HL-60/S4 (cell line): Measurements from ENCODE around the gene TYW1.
"Not testable (repeated sequence)": the region's sequence is repeated elsewhere in the genome, so short reads cannot be mapped to it uniquely, and the experiment has no call there.

ENCODE experiments used
- in situ Hi-C: fragments of 300-500 bp; cut with MboI; formaldehyde crosslinking; loops from 2 replicates; pipeline ENCODE4 v1.14.3; 2022; ENCODE audit warnings: low sequenced_read_pairs

TYW1 gene

GRCh38 chr7:67045496-67045995 lies 48.9 kb downstream of the TYW1 start:
- in situ Hi-C loops = no loop called here

DNA sequence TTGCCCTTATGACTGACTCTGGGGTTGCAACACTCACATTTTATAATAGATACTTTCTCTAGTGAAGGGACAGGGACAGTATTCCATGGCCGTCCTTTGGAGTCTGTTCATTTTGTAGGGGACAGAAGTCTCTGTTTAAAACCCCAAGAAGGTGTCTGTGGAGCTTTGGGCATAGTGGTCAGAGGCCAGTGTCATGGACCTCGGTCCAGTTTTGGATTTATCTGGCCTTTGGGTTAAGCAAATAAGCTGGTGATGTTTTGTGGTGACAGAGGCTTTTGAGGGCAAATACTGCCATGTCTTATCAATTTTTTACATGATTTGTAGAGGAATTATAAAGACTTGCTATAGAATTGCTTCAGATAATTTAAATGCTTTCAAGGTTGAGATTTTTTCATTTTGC lies 50.2 kb downstream of the TYW1 start:
- in situ Hi-C loops = not testable (repeated sequence)

DNA sequence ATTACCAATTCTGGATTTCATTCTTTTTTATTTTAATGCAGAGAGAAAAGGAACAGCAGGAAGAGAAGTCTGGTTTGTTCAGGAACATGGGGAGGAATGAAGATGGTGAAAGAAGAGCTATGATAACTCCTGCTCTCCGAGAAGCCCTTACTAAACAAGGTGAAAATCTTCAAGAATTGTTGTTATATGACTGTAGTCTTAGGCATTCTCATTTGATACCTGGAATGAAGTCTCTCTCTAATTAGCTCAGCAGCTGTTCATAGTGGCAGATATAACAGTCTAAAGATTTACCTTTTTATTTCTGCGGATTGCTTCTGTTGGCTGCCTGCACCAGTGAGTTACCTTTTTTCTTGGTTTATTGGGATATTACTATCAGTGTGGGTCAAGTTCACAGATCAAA lies 53.3 kb downstream of the TYW1 start:
- in situ Hi-C loops = not testable (repeated sequence)

DNA sequence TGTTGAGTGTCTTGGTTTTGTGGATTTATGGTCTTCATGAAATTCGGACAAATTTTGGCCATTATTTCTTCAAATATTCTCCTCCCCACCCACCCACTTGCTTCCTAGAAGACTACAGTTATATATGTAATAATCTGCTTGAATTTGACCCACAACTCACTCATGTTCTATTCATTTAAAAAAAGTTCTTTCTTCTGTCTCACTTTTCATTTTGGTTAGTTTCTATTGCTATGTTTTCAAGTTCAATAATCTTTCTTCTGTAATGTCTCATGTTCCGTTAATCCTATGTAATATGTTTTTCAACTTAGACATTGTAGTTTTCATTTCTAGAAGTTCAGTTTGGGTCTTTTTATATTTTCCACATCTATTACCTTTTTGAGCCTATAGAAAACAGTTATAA lies 55.5 kb downstream of the TYW1 start:
- in situ Hi-C loops = not testable (repeated sequence)

DNA sequence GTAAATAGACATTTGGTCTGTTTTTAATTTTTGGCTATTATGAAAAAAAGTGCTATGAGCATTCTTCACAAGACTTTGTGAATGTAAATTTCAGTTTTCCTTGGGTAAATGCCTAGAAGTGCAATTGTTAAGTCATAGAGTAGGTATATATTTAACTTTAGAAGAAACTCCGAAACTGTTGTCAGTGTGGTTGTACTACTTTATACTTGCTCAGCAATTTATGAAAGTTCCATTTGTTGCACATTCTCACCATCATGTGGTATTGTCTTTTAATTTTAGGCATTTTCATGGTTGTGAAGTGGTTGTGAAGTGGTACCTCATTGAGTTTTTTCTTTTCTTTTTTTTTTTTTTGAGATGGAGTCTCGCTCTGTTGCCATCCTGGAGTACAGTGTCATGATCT lies 60.0 kb downstream of the TYW1 start:
- in situ Hi-C loops = no loop called here

DNA sequence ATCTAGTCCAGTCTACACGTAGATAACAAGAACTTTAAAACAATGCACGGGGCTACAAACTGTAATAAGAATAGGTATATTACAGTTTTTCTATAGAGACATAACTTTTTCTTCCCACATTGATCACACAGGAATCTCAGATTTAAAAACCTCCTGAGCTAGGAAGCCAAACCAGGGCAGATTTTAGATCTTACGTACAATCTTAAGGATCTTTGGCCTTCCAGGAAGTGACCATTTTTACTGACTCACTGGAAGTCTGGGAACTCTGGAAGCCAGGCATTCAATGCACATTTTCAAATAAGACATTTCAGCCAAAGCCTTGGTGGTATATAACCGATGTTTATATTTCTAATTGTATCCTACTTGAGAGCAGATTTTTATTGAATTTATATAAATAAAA lies 64.7 kb downstream of the TYW1 start:
- in situ Hi-C loops = not testable (repeated sequence)

- in situ Hi-C loops = not testable (repeated sequence)
These were observed 66.2 kb downstream of the TYW1 start for GRCh38 chr7:67062802-67063201.

- in situ Hi-C loops = not testable (repeated sequence)
These were observed 70.5 kb downstream of the TYW1 start for GRCh38 chr7:67066950-67067622.

GRCh38 chr7:67076120-67076519 lies 79.5 kb downstream of the TYW1 start:
- in situ Hi-C loops = not testable (repeated sequence)

DNA sequence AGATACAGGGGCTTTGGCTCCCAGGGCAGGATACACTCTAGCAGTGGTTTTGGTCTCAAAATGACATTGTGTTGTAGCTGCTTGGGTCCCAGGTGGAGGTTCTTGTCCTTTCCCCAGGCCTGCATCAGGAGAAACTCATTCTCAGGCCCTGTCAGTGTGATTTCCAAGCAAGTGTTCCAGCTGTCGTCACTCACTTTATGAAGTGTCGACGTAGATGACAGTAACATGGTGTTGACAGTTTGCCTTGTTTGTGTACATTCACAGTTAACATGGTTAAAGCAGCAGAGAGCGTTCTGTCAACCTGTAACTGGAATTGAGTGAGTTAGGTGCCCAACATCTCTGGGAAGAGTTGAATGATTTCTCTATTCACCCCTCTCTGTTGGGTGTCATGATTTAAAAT lies 86.2 kb downstream of the TYW1 start:
- in situ Hi-C loops = not testable (repeated sequence)

GRCh38 chr7:67089261-67089660 lies 92.6 kb downstream of the TYW1 start:
- in situ Hi-C loops = not testable (repeated sequence)

DNA sequence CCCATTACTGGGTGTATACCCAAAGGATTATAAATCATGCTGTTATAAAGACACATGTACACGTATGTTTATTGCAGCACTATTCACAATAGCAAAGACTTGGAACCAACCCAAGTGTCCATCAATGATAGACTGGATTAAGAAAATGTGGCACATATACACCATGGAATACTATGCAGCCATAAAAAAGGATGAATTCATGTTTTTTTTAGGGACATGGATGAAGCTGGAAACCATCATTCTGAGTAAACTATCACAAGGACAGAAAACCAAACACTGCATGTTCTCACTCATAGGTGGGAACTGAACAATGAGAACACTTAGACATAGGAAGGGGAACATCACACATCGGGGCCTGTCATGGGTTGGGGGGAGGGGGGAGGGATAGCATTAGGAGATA lies 94.4 kb downstream of the TYW1 start:
- in situ Hi-C loops = not testable (repeated sequence)

DNA sequence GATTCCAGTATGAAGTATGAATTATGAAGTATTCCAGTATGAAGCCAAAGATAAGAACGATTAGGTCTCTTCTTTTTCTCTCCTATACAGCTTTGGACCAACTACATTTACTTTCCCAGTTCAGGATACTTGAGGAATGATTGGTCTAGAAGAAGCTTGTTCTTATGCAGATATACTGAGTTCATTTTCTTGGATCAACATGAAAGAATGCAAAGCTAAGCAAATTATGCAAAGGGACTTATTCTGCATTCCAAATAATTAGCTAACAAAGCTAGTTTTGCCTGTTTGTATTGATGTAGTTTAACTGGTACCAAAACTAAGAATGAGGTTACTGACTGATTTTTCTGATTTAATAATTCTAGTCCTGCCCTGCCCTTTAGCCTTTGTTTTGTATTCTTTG lies 101.4 kb downstream of the TYW1 start:
- in situ Hi-C loops = not testable (repeated sequence)

- in situ Hi-C loops = not testable (repeated sequence)
These were observed 102.8 kb downstream of the TYW1 start for GRCh38 chr7:67099406-67099805.

- in situ Hi-C loops = not testable (repeated sequence)
These were observed 103.4 kb downstream of the TYW1 start for GRCh38 chr7:67100038-67100437.

GRCh38 chr7:67100956-67101361 lies 104.3 kb downstream of the TYW1 start:
- in situ Hi-C loops = no loop called here

DNA sequence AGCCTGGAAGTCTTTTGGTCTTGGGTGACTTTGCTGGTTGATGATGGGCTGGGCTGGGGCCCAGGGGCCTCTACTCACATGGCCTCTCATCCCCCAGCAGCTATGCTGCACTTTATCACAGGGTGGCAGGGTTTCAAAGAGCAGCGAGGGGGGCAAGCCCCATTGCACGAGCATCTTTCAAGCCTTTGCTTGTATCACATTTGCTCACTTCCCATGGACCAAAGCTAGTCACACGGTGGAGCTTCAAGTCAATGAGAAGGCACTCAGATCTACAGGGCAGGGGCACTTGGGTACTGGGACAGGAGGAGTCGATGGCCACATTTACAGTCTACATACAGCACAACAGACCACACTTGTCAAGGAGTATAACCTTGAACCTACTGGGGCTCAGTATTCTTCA lies 108.3 kb downstream of the TYW1 start:
- in situ Hi-C loops = not testable (repeated sequence)

DNA sequence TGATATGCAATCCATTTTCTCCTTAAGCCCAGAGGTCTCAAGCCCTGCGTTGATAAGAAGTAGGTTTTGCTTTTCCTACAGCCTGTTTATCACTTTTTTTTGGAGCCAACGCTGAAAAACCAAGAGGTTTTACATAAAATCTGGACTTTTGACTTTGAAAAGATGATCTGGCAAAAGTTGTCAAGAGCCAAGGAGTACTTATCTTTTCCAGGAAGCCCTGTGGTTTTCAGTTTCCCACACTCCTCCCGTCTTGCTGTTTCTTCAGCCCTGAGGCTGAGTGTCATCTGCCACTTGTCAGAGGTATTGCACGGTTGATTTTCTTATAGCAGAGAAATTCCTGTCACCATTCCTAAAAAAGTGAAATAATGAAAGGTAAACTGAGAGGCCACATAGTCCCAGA lies 108.7 kb downstream of the TYW1 start:
- in situ Hi-C loops = no loop called here

GRCh38 chr7:67106255-67106654 lies 109.6 kb downstream of the TYW1 start:
- in situ Hi-C loops = not testable (repeated sequence)

DNA sequence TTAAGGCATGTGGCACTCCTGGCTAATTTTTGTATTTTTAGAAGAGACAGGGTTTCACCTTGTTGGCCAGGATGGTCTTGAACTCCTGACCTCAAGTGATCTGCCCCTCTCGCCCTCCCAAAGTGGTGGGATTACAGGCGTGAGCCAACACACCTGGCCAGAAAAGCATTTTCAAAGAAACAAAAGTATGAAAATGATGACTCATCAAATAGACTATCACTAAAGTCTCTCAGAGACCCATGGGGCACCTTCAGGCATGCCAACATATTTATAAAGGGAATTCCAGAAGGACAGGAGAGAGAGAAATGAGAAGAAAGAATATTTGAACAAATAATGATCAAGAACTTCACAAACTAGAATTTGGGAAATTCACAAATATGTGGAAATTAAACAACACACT lies 114.7 kb downstream of the TYW1 start:
- in situ Hi-C loops = not testable (repeated sequence)

GRCh38 chr7:67114483-67115246 lies 118.0 kb downstream of the TYW1 start:
- in situ Hi-C loops = not testable (repeated sequence)

- in situ Hi-C loops = not testable (repeated sequence)
These were observed 123.9 kb downstream of the TYW1 start for GRCh38 chr7:67120491-67120890.
